Activated CD4-positive, alpha-beta T cell treated with anti-CD3 and anti-CD28 coated beads for 24 hours (primary cell): Measurements from ENCODE around the gene EP400.

Source experiments
- DNase-seq, 2 donors: peaks; one replicate each; pipeline ENCODE4 v3.0.0-alpha.2; 2020; ENCODE audit warnings: low read depth in 2 of 2

Gene EP400

GRCh38 chr12:132020292-132020691, 70.5 kb downstream of the EP400 start:
- no peak for DNase-seq

GRCh38 chr12:132021031-132021871, 71.5 kb downstream of the EP400 start:
- DNase-seq, result no peak

- no peak for DNase-seq
Measured at GRCh38 chr12:132021965-132022364, 72.2 kb downstream of the EP400 start.

GRCh38 chr12:132023658-132024057, 73.9 kb downstream of the EP400 start:
- no peak for DNase-seq

- no peak for DNase-seq
Measured at GRCh38 chr12:132024758-132025157, 75.0 kb downstream of the EP400 start.

GRCh38 chr12:132025526-132025925, 75.8 kb downstream of the EP400 start:
- no peak for DNase-seq

- DNase-seq, result no peak
Measured at GRCh38 chr12:132026061-132026795, 76.5 kb downstream of the EP400 start.

GRCh38 chr12:132026796-132027500, 77.2 kb downstream of the EP400 start:
- DNase-seq, result no peak

GRCh38 chr12:132027636-132028035, 77.9 kb downstream of the EP400 start:
- no peak for DNase-seq

GRCh38 chr12:132028111-132028510, 78.4 kb downstream of the EP400 start:
- DNase-seq, result no peak

- DNase-seq, result no peak
Measured at GRCh38 chr12:132029503-132030300, 80.0 kb downstream of the EP400 start.

GRCh38 chr12:132030367-132031038, 80.8 kb downstream of the EP400 start:
- no peak for DNase-seq

- no peak for DNase-seq
Measured at GRCh38 chr12:132033627-132034026, 83.9 kb downstream of the EP400 start.

GRCh38 chr12:132036063-132036683, 86.4 kb downstream of the EP400 start:
- no peak for DNase-seq

- no peak for DNase-seq
Measured at GRCh38 chr12:132040906-132041606, 91.3 kb downstream of the EP400 start.

- DNase-seq, result no peak
Measured at GRCh38 chr12:132043216-132043615, 93.5 kb downstream of the EP400 start.

- no peak for DNase-seq
Measured at GRCh38 chr12:132043770-132044467, 94.2 kb downstream of the EP400 start.

GRCh38 chr12:132044661-132045412, 95.1 kb downstream of the EP400 start:
- DNase-seq, result no peak

- no peak for DNase-seq
Measured at GRCh38 chr12:132045751-132046150, 96.0 kb downstream of the EP400 start.
